ENCODE results near the gene SLC8A1. TPM values are rescaled to one million over a fixed set of nuclear protein-coding genes. Genes with fewer than 3 reads are reported as not detected.

SLC8A1 gene
- total and polyA plus RNA-seq, 2 donors from 2014 or later = 12.9 to 33.9 TPM

- intact Hi-C loops (cut with DNase I) = no loop called here
- H3K27me3 ChIP-seq (ENCODE audit: control insufficient read depth, insufficient read depth, low read length) = no peaks in the 10 kb centered on the region
- H3K4me1 ChIP-seq (ENCODE audit: control insufficient read depth in 2 of 3, insufficient read depth in 2 of 3, low read depth in 1 of 3, low read length in 3 of 3) = peaks cover 0 to 2% (median 0%) of the 10 kb centered on the region in 3 donors
- no peak overlapping the region for H3K4me3 ChIP-seq (ENCODE audit: low read length in 3 of 3)
- H3K36me3 ChIP-seq (ENCODE audit: control insufficient read depth in 2 of 3, insufficient read depth in 3 of 3, low read length in 3 of 3) = no peaks in the 10 kb centered on the region
- no peak for TF ChIP-seq CTCF (IDR thresholded peaks at IDR 0.05; ENCODE audit: borderline replicate concordance, extremely low read depth, insufficient read depth)
- no peak overlapping the region for H3K9ac ChIP-seq (ENCODE audit: low read length in 3 of 3)
- no peak overlapping the region for H3K27ac ChIP-seq (ENCODE audit: low read depth in 2 of 2, low read length in 2 of 2)
- DNase-seq = peak in 2 of 5 donors; percentile 8 to 22
- no peak for FAIRE-seq
- no peaks in the 10 kb centered on the region for H3K9me3 ChIP-seq (ENCODE audit: control insufficient read depth in 2 of 3, insufficient read depth in 1 of 3, low read length in 3 of 3)
These were observed 283.9 kb downstream of the SLC8A1 start for GRCh38 chr2:40168032-40168431.

GRCh38 chr2:40166006-40166405 is 285.9 kb downstream of the SLC8A1 start:
- Histone ChIP-seq H3K4me3 (ENCODE audit: low read length in 3 of 3) (no peak overlapping the region), H3K36me3 (ENCODE audit: control insufficient read depth in 2 of 3, insufficient read depth in 3 of 3, low read length in 3 of 3) (no peaks in the 10 kb centered on the region), H3K27me3 (ENCODE audit: control insufficient read depth, insufficient read depth, low read length) (no peaks in the 10 kb centered on the region), H3K27ac (ENCODE audit: low read depth in 2 of 2, low read length in 2 of 2) (no peak overlapping the region), H3K9me3 (ENCODE audit: control insufficient read depth in 2 of 3, insufficient read depth in 1 of 3, low read length in 3 of 3) (no peaks in the 10 kb centered on the region), H3K9ac (ENCODE audit: low read length in 3 of 3) (no peak overlapping the region), H3K4me1 (ENCODE audit: control insufficient read depth in 2 of 3, insufficient read depth in 2 of 3, low read depth in 1 of 3, low read length in 3 of 3) (peaks cover 0 to 2% (median 0%) of the 10 kb centered on the region in 3 donors)
- TF ChIP-seq CTCF (IDR thresholded peaks at IDR 0.05; ENCODE audit: borderline replicate concordance, extremely low read depth, insufficient read depth) = no peak
- intact Hi-C loops (cut with DNase I) = no loop called here
- FAIRE-seq (no peak), DNase-seq (peak in 1 of 5 donors; percentile 11)

GRCh38 chr2:40165509-40165844 is 286.4 kb downstream of the SLC8A1 start:
- Histone ChIP-seq H3K4me3 (ENCODE audit: low read length in 3 of 3) (no peak overlapping the region), H3K27me3 (ENCODE audit: control insufficient read depth, insufficient read depth, low read length) (no peaks in the 10 kb centered on the region), H3K9ac (ENCODE audit: low read length in 3 of 3) (no peak overlapping the region), H3K27ac (ENCODE audit: low read depth in 2 of 2, low read length in 2 of 2) (no peak overlapping the region), H3K4me1 (ENCODE audit: control insufficient read depth in 2 of 3, insufficient read depth in 2 of 3, low read depth in 1 of 3, low read length in 3 of 3) (peaks cover 0 to 2% (median 0%) of the 10 kb centered on the region in 3 donors), H3K36me3 (ENCODE audit: control insufficient read depth in 2 of 3, insufficient read depth in 3 of 3, low read length in 3 of 3) (no peaks in the 10 kb centered on the region), H3K9me3 (ENCODE audit: control insufficient read depth in 2 of 3, insufficient read depth in 1 of 3, low read length in 3 of 3) (no peaks in the 10 kb centered on the region)
- no peak for FAIRE-seq
- intact Hi-C loops (cut with DNase I) = no loop called here
- peak in 1 of 5 donors; percentile 19 for DNase-seq
- TF ChIP-seq CTCF (IDR thresholded peaks at IDR 0.05; ENCODE audit: borderline replicate concordance, extremely low read depth, insufficient read depth) = no peak

All from kidney (tissue), 14 donors.